ENCODE data around the gene DPPA3.
"Not testable (repeated sequence)": the region's sequence is repeated elsewhere in the genome, so short reads cannot be mapped to it uniquely, and the experiment has no call there.

Gene DPPA3

DNA sequence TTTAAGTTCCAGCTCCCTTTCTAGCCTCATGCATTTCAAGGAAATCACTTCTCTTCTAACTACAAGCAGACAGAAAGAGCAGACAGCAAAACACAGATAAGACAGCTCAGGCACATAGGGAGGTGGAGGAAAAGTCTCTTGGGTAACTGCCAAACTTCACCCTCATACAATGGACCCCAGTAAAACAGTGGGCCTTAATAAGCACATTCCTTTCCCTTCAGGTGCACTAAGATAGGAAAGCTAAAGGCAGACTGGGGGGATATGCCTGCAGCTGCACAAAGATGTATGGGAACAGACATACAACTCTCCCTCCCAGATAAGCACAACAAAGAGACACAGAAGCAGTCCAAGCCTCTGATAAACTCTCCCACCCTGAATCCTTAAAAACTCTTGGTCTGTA is 19.8 kb downstream of the DPPA3 start:
- DNase-seq (ENCODE audit: low read depth): not testable (repeated sequence)

GRCh38 chr12:7731486-7731885 is 20.3 kb downstream of the DPPA3 start:
- no peak for DNase-seq (ENCODE audit: low read depth)

- no peak for DNase-seq (ENCODE audit: low read depth)
Measured at GRCh38 chr12:7732993-7733392, 21.8 kb downstream of the DPPA3 start.

DNA sequence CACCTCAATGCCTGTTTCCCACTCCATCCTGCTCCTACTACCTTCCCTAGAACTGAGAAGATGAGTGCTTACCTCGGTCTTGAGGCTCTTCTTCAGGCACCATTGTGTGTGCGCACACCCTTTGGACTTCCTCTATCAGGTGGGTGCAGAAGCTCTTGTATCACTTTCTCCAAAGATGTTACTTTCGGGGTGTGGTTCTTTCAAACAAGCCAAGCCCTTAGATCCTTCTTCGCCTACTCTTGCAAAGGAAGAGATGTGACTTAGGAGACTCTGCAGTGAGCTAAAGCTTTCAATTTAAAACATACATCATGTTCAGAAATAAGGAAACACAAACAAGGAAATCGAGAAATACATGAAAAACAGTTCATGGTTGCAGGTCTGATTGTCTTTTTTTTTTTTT is 36.0 kb downstream of the DPPA3 start, which contains the start of gene CLEC4C:
TSS of gene CLEC4C (minus strand) at position 130 of the 400 bp plus-strand sequence. CDS start at position 103, 27 bp downstream.
- DNase-seq (ENCODE audit: low read depth): no peak

- DNase-seq (ENCODE audit: low read depth): no peak
Measured at GRCh38 chr12:7748852-7749251, 37.6 kb downstream of the DPPA3 start.

DNA sequence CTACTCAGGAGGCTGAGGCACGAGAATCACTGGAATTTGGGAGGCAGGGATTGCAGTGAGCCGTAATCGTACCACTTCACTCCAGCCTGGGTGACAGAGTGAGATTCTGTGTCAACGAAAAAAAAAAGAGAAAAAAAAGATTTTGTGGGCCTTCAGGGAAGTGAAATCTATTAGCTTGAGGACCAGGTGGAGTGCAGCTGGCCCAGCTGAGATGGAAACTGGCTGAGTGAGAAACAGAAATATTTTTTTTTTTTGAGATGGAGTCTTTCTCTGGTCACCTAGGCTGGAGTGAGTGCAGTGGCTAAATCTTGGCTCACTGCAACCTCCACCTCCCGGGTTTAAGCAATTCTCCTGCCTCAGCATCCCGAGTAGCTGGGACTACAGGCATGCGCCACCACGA is 38.2 kb downstream of the DPPA3 start:
- no peak for DNase-seq (ENCODE audit: low read depth)

DNA sequence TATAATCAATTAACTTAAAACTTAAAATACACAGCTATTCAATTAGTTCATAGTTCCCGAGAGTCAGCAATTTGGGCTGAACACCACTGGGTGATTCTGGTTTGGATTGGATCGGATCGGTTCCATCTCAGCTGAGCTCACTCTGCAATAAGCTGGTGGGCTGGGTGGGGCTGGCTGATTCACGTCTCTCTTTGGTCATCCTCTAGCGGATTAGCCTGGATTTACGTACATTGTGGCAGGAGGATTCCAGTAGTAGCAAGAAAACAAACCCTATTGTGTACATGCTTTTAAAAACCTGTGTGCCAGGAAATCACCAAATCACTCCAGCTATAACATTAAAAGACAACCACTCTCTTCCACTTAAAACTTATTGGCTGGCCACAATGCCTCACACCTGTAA is 39.1 kb downstream of the DPPA3 start:
- no peak for DNase-seq (ENCODE audit: low read depth)

DNA sequence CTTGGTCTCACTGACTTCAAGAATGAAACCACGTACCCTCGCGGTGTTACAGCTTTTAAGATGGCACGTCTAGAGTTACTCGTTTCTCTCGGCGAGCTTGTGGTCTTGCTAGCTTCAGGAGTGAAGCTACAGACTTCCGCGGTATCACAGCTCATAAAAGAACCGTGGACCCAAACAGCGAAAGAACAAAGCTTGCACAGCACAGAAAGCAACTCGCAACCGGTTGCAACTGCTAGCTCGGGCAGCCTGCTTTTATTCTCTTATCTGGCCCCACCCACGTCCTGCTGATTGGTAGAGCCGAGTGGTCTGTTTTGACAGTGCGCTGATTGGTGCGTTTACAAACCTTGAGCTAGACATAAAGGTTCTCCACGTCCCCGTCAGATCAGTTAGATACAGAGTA is 40.2 kb downstream of the DPPA3 start:
- DNase-seq (ENCODE audit: low read depth): no peak

GRCh38 chr12:7751941-7752922 is 41.0 kb downstream of the DPPA3 start:
- DNase-seq (ENCODE audit: low read depth): not testable (repeated sequence)

DNA sequence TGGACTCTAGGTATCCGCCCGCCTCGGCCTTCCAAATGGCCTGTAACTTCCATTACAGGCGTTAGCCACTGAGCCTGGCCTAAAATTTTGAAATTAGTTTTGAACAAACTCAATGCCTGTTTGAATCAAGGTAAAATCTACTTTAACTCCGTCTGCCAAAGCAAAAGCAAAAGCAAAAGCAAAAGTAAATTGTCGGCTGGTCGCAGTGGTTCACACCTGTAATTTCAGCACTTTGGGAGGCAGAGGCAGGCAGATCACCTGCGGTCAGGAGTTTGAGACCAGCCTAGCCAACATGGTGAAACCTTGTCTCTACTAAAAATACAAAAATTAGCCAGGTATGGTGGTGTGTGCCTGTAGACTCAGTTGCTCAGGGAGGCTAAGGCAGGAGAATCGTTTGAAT is 44.4 kb downstream of the DPPA3 start:
- DNase-seq (ENCODE audit: low read depth): not testable (repeated sequence)

GRCh38 chr12:7756993-7757392 is 45.8 kb downstream of the DPPA3 start:
- DNase-seq (ENCODE audit: low read depth): no peak

DNA sequence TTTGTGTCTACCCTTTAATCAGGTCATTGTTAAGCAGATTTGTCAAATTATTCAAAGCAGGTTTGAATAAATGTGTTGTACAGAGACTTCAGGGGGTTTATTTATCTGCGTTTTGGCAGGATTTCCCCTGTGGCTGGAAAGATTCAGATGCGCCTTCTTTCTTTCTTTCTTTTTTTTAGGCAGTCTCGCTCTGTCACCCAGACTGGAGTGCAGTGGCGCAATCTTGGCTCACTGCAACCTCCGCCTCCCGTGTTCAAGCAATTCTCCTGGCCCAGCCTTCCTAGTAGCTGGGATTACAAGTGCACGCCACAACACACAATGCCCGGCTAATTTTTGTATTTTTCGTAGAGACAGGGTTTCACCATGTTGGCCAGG is 47.5 kb downstream of the DPPA3 start:
- DNase-seq (ENCODE audit: low read depth): no peak

All from activated T-cell treated with anti-CD3 and anti-CD28 coated beads for 24 hours (primary cell).